Measurements from ENCODE around the gene DCT.

The DCT gene

DNA sequence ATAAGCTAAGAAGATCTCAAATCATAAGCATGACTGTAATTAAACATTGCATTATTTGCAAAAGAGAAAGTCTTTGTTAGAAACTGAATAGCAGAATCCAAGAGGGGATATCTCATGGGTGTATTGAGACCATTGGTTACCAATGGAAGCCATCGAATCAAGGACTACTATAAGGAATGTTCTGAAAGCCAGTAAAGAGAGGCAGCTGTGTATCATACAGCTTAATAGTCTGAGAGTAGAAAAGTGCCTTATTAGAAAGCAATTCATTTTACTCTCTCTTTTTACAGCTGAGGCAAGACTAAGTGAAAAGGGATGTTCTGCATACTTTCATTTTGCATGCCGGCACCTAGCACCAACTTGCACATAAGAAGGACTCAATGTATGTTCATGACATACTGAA, 7.6 kb upstream of the DCT start:
- DNase-seq (ENCODE audit: low read depth in 1 of 2, low spot score in 1 of 2): no peak
- no peak for TF ChIP-seq JUND (IDR thresholded peaks at IDR 0.05; ENCODE audit: low read depth)
- in situ Hi-C loops (cut with HindIII; ENCODE audit: low pct_unique_long_range_greater_than_20kb, low sequenced_read_pairs): no loop called here

DNA sequence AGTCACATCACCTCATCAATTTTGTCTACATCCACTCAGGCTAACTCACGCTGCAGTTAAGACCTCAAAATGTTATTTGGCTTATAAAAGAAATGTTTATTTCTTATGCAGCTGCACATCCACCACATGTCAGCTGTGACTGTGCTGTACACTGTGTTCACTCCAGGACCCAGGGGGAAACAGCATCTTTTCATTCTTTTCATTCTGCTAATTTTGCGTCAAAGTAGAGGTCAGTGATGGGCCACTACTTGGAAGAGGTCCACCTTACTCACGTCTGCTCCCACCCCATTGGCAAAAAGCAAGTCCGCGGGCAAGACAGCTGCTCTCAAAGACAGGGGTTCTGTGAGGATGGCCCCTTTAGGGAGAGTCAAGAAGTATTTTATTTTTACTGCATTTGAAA, 4.5 kb upstream of the DCT start:
- no peak for DNase-seq (ENCODE audit: low read depth in 1 of 2, low spot score in 1 of 2)
- no peak for TF ChIP-seq JUND (IDR thresholded peaks at IDR 0.05; ENCODE audit: low read depth)
- in situ Hi-C loops (cut with HindIII; ENCODE audit: low pct_unique_long_range_greater_than_20kb, low sequenced_read_pairs): no loop called here

DNA sequence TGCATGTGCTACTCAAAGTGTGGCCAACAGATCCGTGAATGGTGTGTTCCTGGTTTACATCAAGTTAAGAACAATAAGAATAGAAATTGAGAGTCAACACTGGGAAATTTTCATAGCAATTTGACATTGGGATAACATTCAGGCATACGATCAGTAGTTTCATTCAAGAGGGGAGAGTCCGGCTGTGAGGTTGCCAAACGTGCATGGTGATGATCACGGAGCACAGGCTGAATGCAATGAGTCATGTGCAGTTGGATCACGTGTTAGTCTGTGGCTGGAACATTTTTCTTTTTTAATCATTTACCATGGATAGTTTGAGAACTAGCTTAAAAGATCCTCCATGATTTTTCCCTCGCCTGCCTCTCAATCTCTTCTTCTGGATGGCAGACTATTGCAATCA, 2.5 kb upstream of the DCT start:
- DNase-seq (ENCODE audit: low read depth in 1 of 2, low spot score in 1 of 2): no peak
- in situ Hi-C loops (cut with HindIII; ENCODE audit: low pct_unique_long_range_greater_than_20kb, low sequenced_read_pairs): no loop called here
- TF ChIP-seq JUND (IDR thresholded peaks at IDR 0.05; ENCODE audit: low read depth): no peak

DNA sequence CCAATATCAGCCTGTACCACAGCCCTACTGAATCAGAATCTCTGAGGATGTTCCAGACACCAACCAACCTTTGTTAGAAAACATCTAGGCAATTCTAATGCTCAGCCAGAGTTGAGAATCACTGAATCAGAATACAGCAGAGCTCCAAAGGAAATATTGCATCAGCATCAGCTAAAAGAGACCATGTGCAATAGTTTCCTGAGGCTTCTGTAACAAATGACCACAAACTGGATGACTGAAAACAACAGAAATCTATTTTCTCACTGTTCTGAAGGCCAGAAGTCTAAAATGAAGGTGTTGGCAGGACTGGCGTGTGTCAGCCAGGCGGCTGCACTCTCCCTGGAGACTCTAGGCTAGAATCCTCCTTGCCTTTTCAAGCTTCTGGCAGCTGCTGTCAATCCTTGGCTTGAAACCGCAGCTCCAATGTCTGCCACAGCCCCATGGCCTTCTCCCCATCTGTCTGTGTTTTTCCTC, 1.2 kb upstream of the DCT start:
- DNase-seq (ENCODE audit: low read depth in 1 of 2, low spot score in 1 of 2): no peak
- no peak for TF ChIP-seq JUND (IDR thresholded peaks at IDR 0.05; ENCODE audit: low read depth)
- in situ Hi-C loops (cut with HindIII; ENCODE audit: low pct_unique_long_range_greater_than_20kb, low sequenced_read_pairs): no loop called here

DNA sequence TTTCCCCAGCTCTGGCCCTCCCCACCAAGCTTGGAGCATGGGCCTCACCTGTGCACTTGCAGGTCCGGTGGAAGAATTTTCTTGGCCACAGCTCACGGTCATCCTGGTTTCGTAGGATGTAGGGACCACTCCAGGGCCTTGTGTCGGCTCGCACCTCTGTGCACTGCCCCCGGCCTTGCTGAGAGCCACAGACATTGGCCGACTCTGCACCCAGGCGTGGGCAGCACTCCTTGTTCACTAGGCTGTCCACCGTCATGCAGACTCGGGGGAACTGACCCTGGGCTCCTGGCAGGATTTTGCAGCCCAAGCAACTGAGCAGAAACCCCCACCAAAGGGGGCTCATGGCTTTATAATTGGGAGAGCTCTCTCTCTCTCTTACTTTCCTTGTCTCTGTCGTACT, 569 bp downstream of the DCT start:
- no peak for TF ChIP-seq JUND (IDR thresholded peaks at IDR 0.05; ENCODE audit: low read depth)
- in situ Hi-C loops (cut with HindIII; ENCODE audit: low pct_unique_long_range_greater_than_20kb, low sequenced_read_pairs): no loop called here
- DNase-seq (ENCODE audit: low read depth in 1 of 2, low spot score in 1 of 2): no peak

DNA sequence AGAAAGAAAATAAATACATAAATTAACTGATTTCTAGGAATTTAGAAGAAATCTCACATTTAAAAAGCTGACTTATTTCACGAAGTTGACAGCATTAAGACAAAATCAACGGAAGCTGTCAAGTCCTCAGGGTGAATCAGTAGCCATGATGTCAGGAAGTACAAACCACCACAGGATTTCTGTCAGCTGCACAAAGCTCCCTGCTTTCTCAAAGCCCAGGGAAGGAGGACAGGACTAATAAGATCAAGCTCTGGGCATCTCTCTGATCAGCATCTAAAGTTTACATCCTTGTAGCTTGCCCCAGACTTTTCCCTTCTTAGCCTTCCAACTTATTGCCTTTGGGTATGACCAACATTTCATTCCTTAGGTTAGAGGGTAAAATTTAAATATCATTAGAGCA, 9.4 kb downstream of the DCT start:
- DNase-seq (ENCODE audit: low read depth in 1 of 2, low spot score in 1 of 2): no peak
- in situ Hi-C loops (cut with HindIII; ENCODE audit: low pct_unique_long_range_greater_than_20kb, low sequenced_read_pairs): no loop called here
- no peak for TF ChIP-seq JUND (IDR thresholded peaks at IDR 0.05; ENCODE audit: low read depth)

DNA sequence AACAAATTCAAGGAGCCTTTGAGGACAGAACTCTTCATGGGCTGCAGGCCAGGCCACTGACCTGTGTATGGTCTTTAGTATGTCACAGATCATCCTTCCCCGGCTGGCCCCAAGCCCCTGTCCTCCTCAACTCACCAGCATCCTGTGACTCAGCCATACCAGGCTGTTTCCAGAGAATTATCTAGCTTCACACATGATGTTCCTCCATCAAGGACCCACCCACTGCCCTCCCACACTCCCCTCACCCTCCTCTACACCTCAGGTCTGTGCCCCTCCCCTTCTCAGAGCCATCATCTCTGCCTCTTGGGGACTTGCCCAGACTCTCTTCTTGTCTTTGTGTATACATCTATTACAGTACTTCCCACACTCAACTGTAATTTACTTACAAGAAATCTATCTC, 14.7 kb downstream of the DCT start:
- DNase-seq (ENCODE audit: low read depth in 1 of 2, low spot score in 1 of 2): no peak
- in situ Hi-C loops (cut with HindIII; ENCODE audit: low pct_unique_long_range_greater_than_20kb, low sequenced_read_pairs): no loop called here
- no peak for TF ChIP-seq JUND (IDR thresholded peaks at IDR 0.05; ENCODE audit: low read depth)

DNA sequence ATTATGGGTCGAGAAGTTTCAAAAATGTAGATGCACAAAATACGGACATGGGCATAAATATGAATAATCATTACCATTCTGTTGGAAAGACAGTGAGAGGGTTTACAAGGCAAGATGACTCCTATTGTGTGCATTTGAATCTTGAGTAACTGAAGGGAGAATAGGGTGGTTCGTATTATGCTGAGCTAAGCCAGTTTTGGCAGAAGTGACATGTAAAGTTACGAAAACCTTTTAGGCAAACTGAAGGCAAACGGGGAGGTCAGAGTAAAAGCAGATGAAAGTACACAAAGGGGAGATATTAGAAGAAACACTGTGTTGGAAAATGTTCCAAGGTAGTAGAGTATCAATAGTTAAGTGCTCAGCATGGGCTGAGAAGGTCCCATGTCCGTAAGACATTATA, 16.8 kb downstream of the DCT start:
- DNase-seq (ENCODE audit: low read depth in 1 of 2, low spot score in 1 of 2): no peak
- no peak for TF ChIP-seq JUND (IDR thresholded peaks at IDR 0.05; ENCODE audit: low read depth)
- in situ Hi-C loops (cut with HindIII; ENCODE audit: low pct_unique_long_range_greater_than_20kb, low sequenced_read_pairs): no loop called here

DNA sequence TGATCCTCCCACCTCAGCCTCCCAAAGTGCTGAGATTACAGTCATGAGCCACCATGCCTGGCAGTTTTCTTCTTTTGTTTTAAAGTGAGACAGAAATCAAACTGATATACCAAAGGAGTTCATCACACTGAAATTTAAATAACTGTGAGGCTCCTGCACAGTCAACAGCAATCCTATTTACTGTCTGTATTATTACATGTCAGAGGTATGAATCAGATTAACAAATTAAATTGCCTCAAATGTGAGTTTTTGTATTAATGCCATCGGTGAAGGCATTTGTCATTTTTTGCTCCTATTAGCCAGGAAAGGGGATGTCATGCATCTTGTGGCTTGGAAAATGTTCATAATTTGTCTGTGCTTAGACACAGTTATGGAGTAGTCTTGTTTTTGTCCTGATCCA, 20.4 kb downstream of the DCT start:
- no peak for TF ChIP-seq JUND (IDR thresholded peaks at IDR 0.05; ENCODE audit: low read depth)
- no peak for DNase-seq (ENCODE audit: low read depth in 1 of 2, low spot score in 1 of 2)
- in situ Hi-C loops (cut with HindIII; ENCODE audit: low pct_unique_long_range_greater_than_20kb, low sequenced_read_pairs): no loop called here

DNA sequence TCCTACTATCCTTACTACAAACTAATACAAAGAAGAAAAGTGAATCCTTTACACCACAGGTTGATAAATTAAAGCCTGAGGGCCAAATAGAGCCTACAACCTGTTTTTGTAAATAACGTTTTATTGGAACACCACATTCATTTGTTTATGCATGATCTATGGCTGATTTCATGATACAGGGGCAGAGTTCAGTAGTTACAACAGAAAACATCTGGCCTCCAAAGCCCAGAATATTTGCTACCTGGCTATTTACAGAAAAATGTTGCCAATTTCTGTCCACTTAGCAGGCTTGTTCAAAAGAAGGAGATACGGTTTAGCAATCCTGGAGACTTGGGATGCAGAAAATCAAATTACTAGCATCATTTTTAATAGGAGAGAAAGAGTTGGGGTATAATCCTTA, 24.1 kb downstream of the DCT start:
- no peak for DNase-seq (ENCODE audit: low read depth in 1 of 2, low spot score in 1 of 2)
- in situ Hi-C loops (cut with HindIII; ENCODE audit: low pct_unique_long_range_greater_than_20kb, low sequenced_read_pairs): no loop called here
- no peak for TF ChIP-seq JUND (IDR thresholded peaks at IDR 0.05; ENCODE audit: low read depth)

DNA sequence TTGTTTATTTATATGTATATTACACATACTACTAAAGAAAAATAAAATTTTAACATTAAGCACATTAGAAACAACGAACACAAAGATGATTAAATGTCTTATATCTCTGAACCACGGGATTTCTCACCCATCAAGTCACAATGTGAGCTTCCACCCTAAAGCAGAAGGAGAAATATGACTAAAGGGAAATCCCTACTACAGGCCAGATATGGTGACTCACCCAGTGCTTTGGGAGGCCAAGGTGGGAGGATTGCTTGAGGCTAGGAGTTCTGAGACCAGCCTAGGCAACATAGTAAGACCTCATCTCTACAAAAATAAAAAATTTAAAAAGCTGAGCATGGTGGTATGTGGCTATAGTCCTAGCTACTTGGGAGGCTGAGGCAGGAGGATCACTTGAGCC, 24.6 kb downstream of the DCT start:
- no peak for TF ChIP-seq JUND (IDR thresholded peaks at IDR 0.05; ENCODE audit: low read depth)
- DNase-seq (ENCODE audit: low read depth in 1 of 2, low spot score in 1 of 2): no peak
- in situ Hi-C loops (cut with HindIII; ENCODE audit: low pct_unique_long_range_greater_than_20kb, low sequenced_read_pairs): no loop called here

DNA sequence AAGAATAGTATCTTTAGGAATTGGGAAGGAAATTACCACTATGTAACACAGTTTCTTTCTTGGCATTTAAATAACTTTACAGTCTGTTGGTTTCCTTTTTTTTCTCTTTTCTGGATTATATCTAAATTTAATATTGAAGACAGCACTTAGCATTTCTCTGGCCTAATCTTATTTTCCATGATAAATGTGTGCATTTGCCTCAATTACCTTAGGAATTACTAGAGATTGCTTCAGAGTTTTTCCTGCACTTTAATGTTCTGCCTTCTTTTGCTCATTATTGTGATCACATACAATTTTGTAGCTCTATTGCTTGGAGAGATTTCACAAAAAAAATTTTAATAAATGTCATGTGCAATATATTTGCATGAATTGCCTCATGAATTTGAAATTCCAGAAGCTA, 25.1 kb downstream of the DCT start:
- in situ Hi-C loops (cut with HindIII; ENCODE audit: low pct_unique_long_range_greater_than_20kb, low sequenced_read_pairs): no loop called here
- no peak for DNase-seq (ENCODE audit: low read depth in 1 of 2, low spot score in 1 of 2)
- TF ChIP-seq JUND (IDR thresholded peaks at IDR 0.05; ENCODE audit: low read depth): no peak

DNA sequence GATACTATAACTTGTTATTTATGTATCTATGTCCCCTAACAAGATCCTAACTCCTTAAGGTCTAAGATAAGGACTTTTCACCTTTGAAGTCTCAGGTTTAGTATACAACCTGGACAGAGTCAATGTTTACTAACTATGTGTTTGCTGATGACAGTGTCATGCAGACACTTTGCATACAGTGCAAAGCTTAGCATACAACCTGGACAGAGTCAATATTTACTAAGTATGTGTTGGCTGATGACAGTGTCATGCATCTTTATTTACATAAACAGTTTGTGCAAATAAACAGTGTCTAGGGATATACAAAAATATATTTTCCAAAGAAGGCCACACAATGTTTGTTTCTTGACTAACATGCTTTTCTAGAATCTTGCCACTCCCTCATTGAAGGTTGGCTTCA, 34.7 kb downstream of the DCT start:
- in situ Hi-C loops (cut with HindIII; ENCODE audit: low pct_unique_long_range_greater_than_20kb, low sequenced_read_pairs): no loop called here
- TF ChIP-seq JUND (IDR thresholded peaks at IDR 0.05; ENCODE audit: low read depth): no peak

DNA sequence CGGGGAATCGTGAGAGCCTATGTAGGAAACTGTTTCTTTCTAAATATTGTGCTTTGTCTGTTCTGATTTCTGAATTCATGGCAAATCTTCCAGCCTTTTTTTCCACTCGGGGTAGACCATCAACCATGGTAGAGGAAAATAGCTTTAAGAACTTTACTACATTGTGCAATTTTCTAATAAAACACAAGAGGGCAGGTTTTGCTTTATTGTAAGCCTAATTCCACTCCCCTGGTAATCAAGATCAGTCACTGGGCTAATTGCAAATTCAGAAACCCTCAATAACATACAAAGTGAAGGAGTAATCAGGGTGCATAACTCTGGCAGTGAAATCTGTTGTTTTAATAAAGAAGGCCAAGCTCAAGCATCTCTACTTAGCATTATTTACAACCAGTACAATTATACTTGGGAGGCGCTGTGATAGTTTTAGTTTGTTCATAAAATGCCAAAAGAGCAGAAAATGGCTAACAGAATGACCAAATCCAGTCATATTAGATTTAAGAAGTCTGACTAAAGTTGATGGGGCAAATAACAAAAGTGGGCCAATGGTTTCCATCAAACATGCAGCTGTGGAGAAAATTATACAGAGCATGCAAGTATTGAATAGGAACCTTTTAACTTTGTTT, 43.8 kb downstream of the DCT start:
- TF ChIP-seq JUND (IDR thresholded peaks at IDR 0.05; ENCODE audit: low read depth): no peak
- in situ Hi-C loops (cut with HindIII; ENCODE audit: low pct_unique_long_range_greater_than_20kb, low sequenced_read_pairs): no loop called here
- DNase-seq (ENCODE audit: low read depth in 1 of 2, low spot score in 1 of 2): peak; percentile 30 to 50

More for the DNA sequence above, 34.7 kb downstream of the DCT start:
- peak in 1 of 2 experiments; percentile 46 for DNase-seq (ENCODE audit: low read depth in 1 of 2, low spot score in 1 of 2)

Data from T47D (cell line).